Left ventricle myocardium inferior (tissue), 1 donor: ENCODE data around the gene TOP3A. TPM values are rescaled to one million over a fixed set of nuclear protein-coding genes. Genes with fewer than 3 reads are reported as not detected.

Experiments
- DNase-seq: peaks from one replicate; pipeline ENCODE4 v3.0.0-alpha.2; 2020
- H3K27ac ChIP-seq: fragments of 200-600 bp; replicated peaks from 2 replicates; pipeline ENCODE4 v1.8.0; 2021
- H3K27me3 ChIP-seq: fragments of 200-600 bp; 2 replicates; pipeline ENCODE4 v1.8.0; 2021; ENCODE audit warnings: low read depth
- H3K36me3 ChIP-seq: fragments of 200-600 bp; 2 replicates; pipeline ENCODE4 v1.8.0; 2021
- H3K4me1 ChIP-seq: fragments of 200-600 bp; 2 replicates; pipeline ENCODE4 v1.8.0; 2021
- H3K4me3 ChIP-seq: fragments of 200-600 bp; 2 replicates; pipeline ENCODE4 v1.8.0; 2021; ENCODE audit warnings: mild to moderate bottlenecking, moderate library complexity
- H3K9me3 ChIP-seq: fragments of 200-600 bp; replicated peaks from 2 replicates; pipeline ENCODE4 v1.8.0; 2021
- CTCF ChIP-seq: fragments of 200-600 bp; IDR thresholded peaks from 2 replicates; pipeline ENCODE4 v1.8.0; 2021; ENCODE audit warnings: antibody characterized with exemption, mild to moderate bottlenecking, borderline replicate concordance
- intact Hi-C: fragments of 100-400 bp; cut with micrococcal nuclease; formaldehyde crosslinking; loops from one replicate; pipeline ENCODE4 v1.11.0; 2022
- total RNA-seq: library from RNA; stranded (reverse); fragmentation: NEBNext Ultra II Directional; extraction: Animal tissue kit (Norgen Biotek cat#: 25700); gene quantifications from one replicate; pipeline ENCODE4 v1.2.1, GENCODE V29; 2021
- donor health status: DM: no; HTN: yes; CAD: no; lungs with severe emphysema.

TOP3A gene
- total RNA-seq, 1 donor from 2014 or later, result 10.4 TPM

GRCh38 chr17:18323007-18323406 lies 8.2 kb upstream of the TOP3A start:
- H3K36me3 ChIP-seq, result peaks cover 62% of the 10 kb centered on the region
- H3K4me3 ChIP-seq, result no peak overlapping the region
- intact Hi-C loops, result no loop called here
- H3K27me3 ChIP-seq, result no peaks in the 10 kb centered on the region
- DNase-seq, result no peak
- peaks cover 36% of the 10 kb centered on the region for H3K4me1 ChIP-seq
- H3K9me3 ChIP-seq, result no peaks in the 10 kb centered on the region
- no peak overlapping the region for H3K27ac ChIP-seq
- no peak for TF ChIP-seq CTCF

- peaks cover 41% of the 10 kb centered on the region for H3K4me1 ChIP-seq
- H3K36me3 ChIP-seq, result peaks cover 62% of the 10 kb centered on the region
- intact Hi-C loops, result no loop called here
These were observed 7.7 kb upstream of the TOP3A start for GRCh38 chr17:18322522-18322921.

GRCh38 chr17:18321309-18321708 lies 6.5 kb upstream of the TOP3A start:
- DNase-seq, result no peak
- intact Hi-C loops, result no loop called here
- TF ChIP-seq CTCF, result peak; percentile 30
- H3K4me1 ChIP-seq, result peaks cover 53% of the 10 kb centered on the region
- H3K9me3 ChIP-seq, result no peaks in the 10 kb centered on the region
- no peaks in the 10 kb centered on the region for H3K27me3 ChIP-seq
- H3K27ac ChIP-seq, result no peak overlapping the region
- no peak overlapping the region for H3K4me3 ChIP-seq
- peaks cover 61% of the 10 kb centered on the region for H3K36me3 ChIP-seq

More at GRCh38 chr17:18322522-18322921, 7.7 kb upstream of the TOP3A start:
- no peaks in the 10 kb centered on the region for H3K9me3 ChIP-seq
- H3K4me3 ChIP-seq, result no peak overlapping the region
- H3K27me3 ChIP-seq, result no peaks in the 10 kb centered on the region
- no peak overlapping the region for H3K27ac ChIP-seq
- DNase-seq, result no peak
- TF ChIP-seq CTCF, result no peak

- H3K9me3 ChIP-seq, result no peaks in the 10 kb centered on the region
- no peaks in the 10 kb centered on the region for H3K27me3 ChIP-seq
- TF ChIP-seq CTCF, result no peak
- H3K4me3 ChIP-seq, result peak overlapping the region; percentile 31
- no peak overlapping the region for H3K27ac ChIP-seq
- peaks cover 52% of the 10 kb centered on the region for H3K36me3 ChIP-seq
- intact Hi-C loops, result no loop called here
- peaks cover 63% of the 10 kb centered on the region for H3K4me1 ChIP-seq
- DNase-seq, result no peak
These were observed 5.5 kb upstream of the TOP3A start for GRCh38 chr17:18320301-18320700.

GRCh38 chr17:18319604-18320256 lies 4.9 kb upstream of the TOP3A start:
- Histone ChIP-seq H3K27me3 (no peaks in the 10 kb centered on the region), H3K27ac (no peak overlapping the region), H3K4me3 (peak overlapping the region; percentile 36), H3K4me1 (peaks cover 65% of the 10 kb centered on the region), H3K9me3 (no peaks in the 10 kb centered on the region), H3K36me3 (peaks cover 46% of the 10 kb centered on the region)
- intact Hi-C loops, result no loop called here
- TF ChIP-seq CTCF, result peak; percentile 58
- no peak for DNase-seq
